ENCODE data around the gene ADAMTS10. TPM values are rescaled to one million over a fixed set of nuclear protein-coding genes. Genes with fewer than 3 reads are reported as not detected.
"Not testable (repeated sequence)": the region's sequence is repeated elsewhere in the genome, so short reads cannot be mapped to it uniquely, and the experiment has no call there.

ADAMTS10 gene
- total RNA-seq, 2 donors from 2014 or later: 2.5 to 7.4 TPM

- peaks cover 41% of the 10 kb centered on the region for H3K4me1 Mint-ChIP-seq
- peaks cover 28% of the 10 kb centered on the region for H3K36me3 Mint-ChIP-seq (ENCODE audit: low read depth)
- peak; percentile 59 for ATAC-seq (replicated peaks)
- H3K27me3 Mint-ChIP-seq: no peaks in the 10 kb centered on the region
- peak overlapping the region; percentile 93 for H3K4me3 Mint-ChIP-seq
- no peaks in the 10 kb centered on the region for H3K9me3 Mint-ChIP-seq
- peak overlapping the region; percentile 79 for H3K27ac Mint-ChIP-seq
These were observed 39.5 kb downstream of the ADAMTS10 start for GRCh38 chr19:8571006-8571411.

GRCh38 chr19:8569066-8569771, 41.3 kb downstream of the ADAMTS10 start:
- no peaks in the 10 kb centered on the region for H3K9me3 Mint-ChIP-seq
- peak overlapping the region; percentile 87 for H3K27ac Mint-ChIP-seq
- H3K4me1 Mint-ChIP-seq: peaks cover 39% of the 10 kb centered on the region
- H3K36me3 Mint-ChIP-seq (ENCODE audit: low read depth): peaks cover 16% of the 10 kb centered on the region
- peak overlapping the region; percentile 93 for H3K4me3 Mint-ChIP-seq
- H3K27me3 Mint-ChIP-seq: no peaks in the 10 kb centered on the region
- peak; percentile 76 for ATAC-seq (replicated peaks)

GRCh38 chr19:8567522-8568172, 42.9 kb downstream of the ADAMTS10 start:
- no peak for ATAC-seq (replicated peaks)
- peaks cover 20% of the 10 kb centered on the region for H3K36me3 Mint-ChIP-seq (ENCODE audit: low read depth)
- H3K27ac Mint-ChIP-seq: peak overlapping the region; percentile 36
- H3K4me1 Mint-ChIP-seq: peaks cover 29% of the 10 kb centered on the region
- no peaks in the 10 kb centered on the region for H3K9me3 Mint-ChIP-seq
- H3K4me3 Mint-ChIP-seq: no peak overlapping the region
- no peaks in the 10 kb centered on the region for H3K27me3 Mint-ChIP-seq

GRCh38 chr19:8566855-8567254, 43.7 kb downstream of the ADAMTS10 start:
- ATAC-seq (replicated peaks): no peak
- Mint-ChIP-seq H3K4me1 (peaks cover 29% of the 10 kb centered on the region), H3K9me3 (no peaks in the 10 kb centered on the region), H3K27me3 (no peaks in the 10 kb centered on the region), H3K27ac (no peak overlapping the region), H3K4me3 (no peak overlapping the region), H3K36me3 (ENCODE audit: low read depth) (peaks cover 20% of the 10 kb centered on the region)

- not testable (repeated sequence) for H3K27me3 Mint-ChIP-seq, H3K9me3 Mint-ChIP-seq
- H3K4me1 Mint-ChIP-seq: peaks cover 24% of the 10 kb centered on the region
- peak overlapping the region; percentile 32 for H3K4me3 Mint-ChIP-seq
- peak overlapping the region; percentile 76 for H3K27ac Mint-ChIP-seq
- peak; percentile 27 for ATAC-seq (replicated peaks)
- H3K36me3 Mint-ChIP-seq (ENCODE audit: low read depth): peaks cover 15% of the 10 kb centered on the region
These were observed 45.6 kb downstream of the ADAMTS10 start for GRCh38 chr19:8564866-8565265.

- Mint-ChIP-seq H3K4me3 (no peak overlapping the region), H3K27ac (peak overlapping the region; percentile 88), H3K9me3 (no peaks in the 10 kb centered on the region), H3K4me1 (peaks cover 25% of the 10 kb centered on the region), H3K27me3 (no peaks in the 10 kb centered on the region), H3K36me3 (ENCODE audit: low read depth) (peaks cover 8% of the 10 kb centered on the region)
- no peak for ATAC-seq (replicated peaks)
These were observed 49.3 kb downstream of the ADAMTS10 start for GRCh38 chr19:8561075-8561764.

- peaks cover 23% of the 10 kb centered on the region for H3K36me3 Mint-ChIP-seq (ENCODE audit: low read depth)
- no peaks in the 10 kb centered on the region for H3K27me3 Mint-ChIP-seq
- peaks cover 13% of the 10 kb centered on the region for H3K4me1 Mint-ChIP-seq
- no peak for ATAC-seq (replicated peaks)
- H3K4me3 Mint-ChIP-seq: peak overlapping the region; percentile 28
- H3K27ac Mint-ChIP-seq: peak overlapping the region; percentile 93
- no peaks in the 10 kb centered on the region for H3K9me3 Mint-ChIP-seq
These were observed 52.2 kb downstream of the ADAMTS10 start for GRCh38 chr19:8558325-8558724.

GRCh38 chr19:8557642-8558238, 52.8 kb downstream of the ADAMTS10 start:
- ATAC-seq (replicated peaks): peak; percentile 52
- Mint-ChIP-seq H3K27ac (peak overlapping the region; percentile 93), H3K36me3 (ENCODE audit: low read depth) (peaks cover 23% of the 10 kb centered on the region), H3K27me3 (no peaks in the 10 kb centered on the region), H3K4me3 (peak overlapping the region; percentile 28), H3K4me1 (peaks cover 13% of the 10 kb centered on the region), H3K9me3 (no peaks in the 10 kb centered on the region)

- peak overlapping the region; percentile 74 for H3K27ac Mint-ChIP-seq
- H3K4me3 Mint-ChIP-seq; H3K9me3 Mint-ChIP-seq; H3K27me3 Mint-ChIP-seq; ATAC-seq (replicated peaks): not testable (repeated sequence)
- H3K4me1 Mint-ChIP-seq: peaks cover 13% of the 10 kb centered on the region
- peaks cover 48% of the 10 kb centered on the region for H3K36me3 Mint-ChIP-seq (ENCODE audit: low read depth)
These were observed 56.8 kb downstream of the ADAMTS10 start for GRCh38 chr19:8553729-8554128.

GRCh38 chr19:8552810-8553209, 57.7 kb downstream of the ADAMTS10 start:
- Mint-ChIP-seq H3K9me3 (no peaks in the 10 kb centered on the region), H3K27ac (peak overlapping the region; percentile 4), H3K4me3 (no peak overlapping the region), H3K27me3 (no peaks in the 10 kb centered on the region), H3K36me3 (ENCODE audit: low read depth) (peaks cover 55% of the 10 kb centered on the region), H3K4me1 (peaks cover 5% of the 10 kb centered on the region)
- no peak for ATAC-seq (replicated peaks)

GRCh38 chr19:8550070-8550469, 60.4 kb downstream of the ADAMTS10 start:
- ATAC-seq (replicated peaks): no peak
- no peaks in the 10 kb centered on the region for H3K9me3 Mint-ChIP-seq
- H3K4me3 Mint-ChIP-seq: no peak overlapping the region
- H3K4me1 Mint-ChIP-seq: no peaks in the 10 kb centered on the region
- H3K27me3 Mint-ChIP-seq: no peaks in the 10 kb centered on the region
- H3K36me3 Mint-ChIP-seq (ENCODE audit: low read depth): peaks cover 78% of the 10 kb centered on the region
- no peak overlapping the region for H3K27ac Mint-ChIP-seq

- H3K27ac Mint-ChIP-seq: no peak overlapping the region
- peaks cover 64% of the 10 kb centered on the region for H3K36me3 Mint-ChIP-seq (ENCODE audit: low read depth)
- no peak overlapping the region for H3K4me3 Mint-ChIP-seq
- no peaks in the 10 kb centered on the region for H3K9me3 Mint-ChIP-seq
- H3K4me1 Mint-ChIP-seq: no peaks in the 10 kb centered on the region
- no peak for ATAC-seq (replicated peaks)
- no peaks in the 10 kb centered on the region for H3K27me3 Mint-ChIP-seq
These were observed 64.8 kb downstream of the ADAMTS10 start for GRCh38 chr19:8545743-8546142.

- peaks cover 70% of the 10 kb centered on the region for H3K36me3 Mint-ChIP-seq (ENCODE audit: low read depth)
- H3K4me1 Mint-ChIP-seq: no peaks in the 10 kb centered on the region
- H3K27ac Mint-ChIP-seq: no peak overlapping the region
- no peaks in the 10 kb centered on the region for H3K9me3 Mint-ChIP-seq
- no peak for ATAC-seq (replicated peaks)
- no peaks in the 10 kb centered on the region for H3K27me3 Mint-ChIP-seq
- no peak overlapping the region for H3K4me3 Mint-ChIP-seq
These were observed 66.3 kb downstream of the ADAMTS10 start for GRCh38 chr19:8544168-8544567.

- H3K27me3 Mint-ChIP-seq: no peaks in the 10 kb centered on the region
- ATAC-seq (replicated peaks): no peak
- H3K27ac Mint-ChIP-seq: no peak overlapping the region
- H3K9me3 Mint-ChIP-seq: no peaks in the 10 kb centered on the region
- no peaks in the 10 kb centered on the region for H3K4me1 Mint-ChIP-seq
- no peak overlapping the region for H3K4me3 Mint-ChIP-seq
- peaks cover 65% of the 10 kb centered on the region for H3K36me3 Mint-ChIP-seq (ENCODE audit: low read depth)
These were observed 70.8 kb downstream of the ADAMTS10 start for GRCh38 chr19:8539621-8540149.

All from activated T-helper 17 cell treated with anti-CD3 and anti-CD28 coated beads, Interleukin-2, amount 50 U/mL, for 72 hours (primary cell).